Body of pancreas (tissue), 4 donors: ENCODE measurements around the gene METTL24.

Experiments used
- POLR2A ChIP-seq, 3 donors: fragments of 450-650 bp; IDR thresholded peaks; one replicate each; pipeline ENCODE4 v1.6.1; 2016; ENCODE audit warnings: antibody characterized with exemption in 3 of 3, mild to moderate bottlenecking in 2 of 3
- TF ChIP-seq, protein P1 (sequence below), 7 experiments: fragments of 450-650 bp in 4 of 7; fragments of 200-600 bp in 3 of 7; sonication (generic) in 3 of 7; IDR thresholded peaks; one replicate each; pipeline ENCODE4 v1.5.1; 2016 to 2019; ENCODE audit warnings: antibody characterized with exemption in 7 of 7

DNA sequence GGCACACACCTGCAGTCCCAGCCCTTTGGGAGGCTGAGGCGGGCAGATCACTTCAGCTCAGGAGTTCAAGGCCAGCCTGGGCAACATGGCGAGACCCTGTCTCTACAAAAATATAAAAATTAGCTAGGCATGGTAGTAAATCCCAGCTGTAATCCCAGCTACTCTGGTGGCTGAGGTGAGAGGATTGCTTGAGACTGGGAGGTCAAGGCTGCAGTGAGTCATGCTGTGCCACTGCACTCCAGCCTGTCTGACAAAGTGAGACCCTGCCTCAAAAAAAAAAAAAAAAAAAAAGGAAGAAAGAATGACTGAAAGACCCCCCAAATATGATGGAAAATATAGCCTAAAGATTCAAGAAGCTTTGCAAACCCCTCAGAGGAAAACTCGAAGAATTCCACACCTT lies 26.8 kb downstream of the METTL24 start:
- TF ChIP-seq, protein P1, sequence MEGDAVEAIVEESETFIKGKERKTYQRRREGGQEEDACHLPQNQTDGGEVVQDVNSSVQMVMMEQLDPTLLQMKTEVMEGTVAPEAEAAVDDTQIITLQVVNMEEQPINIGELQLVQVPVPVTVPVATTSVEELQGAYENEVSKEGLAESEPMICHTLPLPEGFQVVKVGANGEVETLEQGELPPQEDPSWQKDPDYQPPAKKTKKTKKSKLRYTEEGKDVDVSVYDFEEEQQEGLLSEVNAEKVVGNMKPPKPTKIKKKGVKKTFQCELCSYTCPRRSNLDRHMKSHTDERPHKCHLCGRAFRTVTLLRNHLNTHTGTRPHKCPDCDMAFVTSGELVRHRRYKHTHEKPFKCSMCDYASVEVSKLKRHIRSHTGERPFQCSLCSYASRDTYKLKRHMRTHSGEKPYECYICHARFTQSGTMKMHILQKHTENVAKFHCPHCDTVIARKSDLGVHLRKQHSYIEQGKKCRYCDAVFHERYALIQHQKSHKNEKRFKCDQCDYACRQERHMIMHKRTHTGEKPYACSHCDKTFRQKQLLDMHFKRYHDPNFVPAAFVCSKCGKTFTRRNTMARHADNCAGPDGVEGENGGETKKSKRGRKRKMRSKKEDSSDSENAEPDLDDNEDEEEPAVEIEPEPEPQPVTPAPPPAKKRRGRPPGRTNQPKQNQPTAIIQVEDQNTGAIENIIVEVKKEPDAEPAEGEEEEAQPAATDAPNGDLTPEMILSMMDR (IDR thresholded peaks at IDR 0.05), result no peak
- no peak for TF ChIP-seq POLR2A (IDR thresholded peaks at IDR 0.05)
